ENCODE data around the gene TMX4.
"Not testable (repeated sequence)": the region's sequence is repeated elsewhere in the genome, so short reads cannot be mapped to it uniquely, and the experiment has no call there.

TMX4 gene

DNA sequence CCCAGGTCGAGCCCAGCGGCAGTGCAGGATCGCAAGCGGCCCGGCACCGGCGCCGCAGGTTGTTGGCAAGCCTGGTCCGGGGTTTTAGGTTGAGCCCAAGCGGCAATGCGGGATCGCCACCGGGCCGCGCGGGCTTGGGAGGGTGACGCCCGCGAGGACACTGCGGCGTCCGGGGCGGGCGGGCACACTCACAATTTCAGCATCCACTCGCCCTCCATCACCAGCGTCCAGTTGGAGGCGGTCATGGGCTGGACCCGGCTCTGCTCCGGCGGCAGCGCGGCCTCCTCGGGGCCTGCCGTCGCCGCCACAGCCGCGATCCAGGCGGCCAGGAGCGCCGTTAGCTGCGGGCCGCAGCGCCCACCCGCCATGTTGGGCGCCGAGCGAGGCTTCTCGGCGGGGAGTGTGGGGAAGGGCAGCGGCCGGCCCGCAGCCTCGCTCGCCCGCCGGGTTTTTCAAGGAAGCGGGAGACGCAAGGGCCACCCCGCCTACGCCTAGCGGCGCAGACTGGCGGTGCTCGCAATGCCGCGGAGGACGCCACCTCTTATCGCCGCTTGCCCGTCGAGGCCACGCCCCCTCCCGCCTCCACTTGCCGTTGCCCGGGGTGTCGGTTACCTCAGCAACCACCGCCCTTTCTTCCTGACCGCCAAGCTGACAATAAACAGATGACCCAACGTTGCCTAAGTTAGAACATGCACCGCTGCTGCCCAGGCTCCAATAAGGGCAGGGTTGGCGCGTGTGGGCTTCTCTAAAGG is at the start of gene TMX4:
TMX4 (minus strand) TSS at position 516 of the 752 bp plus-strand sequence; CDS start at position 368, 148 bp downstream.
- DNase-seq (ENCODE audit: low read depth) = peak; percentile 83

DNA sequence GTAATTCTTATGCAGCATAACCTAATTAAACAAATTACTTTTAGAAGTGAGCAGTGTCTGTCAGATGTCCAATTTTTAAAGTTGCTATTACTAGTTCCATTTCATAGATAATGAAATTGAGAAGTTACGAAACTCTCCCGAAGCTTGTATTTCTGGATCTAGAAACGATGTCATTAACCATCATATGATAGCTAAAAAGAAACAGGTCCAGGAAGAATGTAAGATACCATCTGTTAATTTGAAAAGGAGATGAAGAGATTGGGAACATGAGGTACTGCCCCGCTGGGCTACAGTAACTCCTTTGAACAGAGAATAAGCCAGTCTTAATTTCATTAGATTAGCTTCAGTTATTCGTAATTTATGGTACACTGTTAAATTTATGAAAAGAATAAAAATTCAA is 47.5 kb upstream of the TMX4 start:
- no peak for DNase-seq (ENCODE audit: low read depth)

GRCh38 chr20:8066662-8067061 is 47.1 kb upstream of the TMX4 start:
- no peak for DNase-seq (ENCODE audit: low read depth)

- no peak for DNase-seq (ENCODE audit: low read depth)
Observed at GRCh38 chr20:8065691-8066090, 46.1 kb upstream of the TMX4 start.

DNA sequence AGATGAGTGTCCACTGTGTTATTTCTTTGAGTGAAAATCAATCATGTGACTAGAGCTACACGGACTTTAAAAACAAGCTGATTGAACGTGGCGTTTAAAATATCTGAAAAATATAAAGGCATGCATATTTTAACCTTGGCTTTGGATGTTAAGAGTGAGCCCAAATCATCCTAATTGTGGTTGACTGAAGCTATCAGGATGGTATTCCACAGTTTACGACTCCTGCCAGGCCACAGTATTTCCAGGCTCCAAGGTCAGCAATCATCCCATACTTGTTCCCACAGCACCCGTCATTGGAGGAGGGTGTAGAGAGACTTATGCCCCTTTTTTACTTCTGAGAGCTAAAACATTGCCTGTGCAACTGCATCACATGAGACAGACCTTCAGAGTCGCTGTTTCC is 43.2 kb upstream of the TMX4 start:
- no peak for DNase-seq (ENCODE audit: low read depth)

GRCh38 chr20:8061861-8062518 is 42.4 kb upstream of the TMX4 start:
- DNase-seq (ENCODE audit: low read depth) = no peak

GRCh38 chr20:8060977-8061376 is 41.4 kb upstream of the TMX4 start:
- DNase-seq (ENCODE audit: low read depth) = no peak

GRCh38 chr20:8057871-8058270 is 38.3 kb upstream of the TMX4 start:
- no peak for DNase-seq (ENCODE audit: low read depth)

DNA sequence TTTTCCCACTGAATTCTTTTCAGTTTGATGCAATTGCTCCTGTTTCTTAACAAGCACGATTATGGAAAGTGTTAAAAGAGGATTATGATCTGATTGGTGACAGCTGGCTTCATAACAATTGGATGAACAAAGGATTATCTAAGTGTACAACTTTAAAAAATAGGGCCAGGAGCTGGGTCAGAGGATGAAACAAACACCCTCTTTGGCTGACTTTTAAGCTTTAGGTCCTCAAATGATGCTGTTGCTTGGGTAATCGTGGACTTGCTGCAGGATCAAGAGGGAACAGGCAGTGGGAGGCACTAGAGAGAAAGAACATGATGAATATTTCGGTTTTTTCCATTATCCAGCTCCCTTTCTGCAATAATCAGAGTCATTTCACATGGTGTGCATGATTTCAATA is 35.5 kb upstream of the TMX4 start:
- no peak for DNase-seq (ENCODE audit: low read depth)

GRCh38 chr20:8050157-8050837 is 30.7 kb upstream of the TMX4 start:
- DNase-seq (ENCODE audit: low read depth) = no peak

- no peak for DNase-seq (ENCODE audit: low read depth)
Observed at GRCh38 chr20:8049310-8049709, 29.7 kb upstream of the TMX4 start.

DNA sequence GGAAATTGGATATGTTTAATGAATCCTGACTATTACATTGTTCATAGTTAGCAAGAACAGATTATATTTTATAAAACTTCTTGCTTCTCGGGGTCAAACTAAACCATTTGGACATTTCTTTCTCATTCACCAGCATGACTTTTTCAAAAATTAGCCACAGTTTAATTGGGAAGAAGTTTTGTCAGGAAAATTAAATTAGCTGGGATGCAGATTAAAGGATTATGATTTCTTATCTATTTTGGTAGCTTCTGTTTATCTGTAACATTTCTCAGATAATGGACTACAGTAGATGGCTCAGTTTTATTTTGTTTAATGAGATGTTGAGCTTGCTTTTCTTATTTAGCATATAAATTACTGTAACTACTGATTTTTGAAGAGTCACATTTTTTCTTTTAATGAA is 26.4 kb upstream of the TMX4 start:
- no peak for DNase-seq (ENCODE audit: low read depth)

DNA sequence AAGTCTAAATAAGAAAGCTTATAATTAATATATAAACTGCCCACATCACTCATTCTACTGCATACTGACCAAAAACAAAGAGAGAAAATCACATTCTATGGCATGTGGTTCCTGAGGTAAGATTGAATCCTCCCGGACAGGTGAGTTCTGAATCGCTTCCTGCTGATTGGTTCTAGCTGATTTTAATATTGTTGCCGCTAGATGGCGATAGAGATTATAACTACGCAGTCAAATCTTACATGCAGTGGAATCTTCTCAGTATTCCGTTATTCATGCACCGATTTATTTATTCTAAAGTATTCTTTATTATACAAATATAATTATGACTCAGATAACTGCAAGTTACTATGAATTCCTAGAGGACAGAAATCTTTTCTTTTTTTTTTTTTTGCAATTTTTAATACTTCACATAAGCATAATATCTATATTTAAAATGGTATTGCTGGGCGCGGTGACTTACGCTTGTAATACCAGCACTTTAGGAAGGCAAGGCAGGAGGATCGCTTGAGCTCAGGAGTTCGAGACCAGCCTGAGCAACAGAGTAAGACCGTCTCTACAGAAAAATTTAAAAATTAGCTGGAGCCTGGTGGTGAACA is 24.2 kb upstream of the TMX4 start:
- no peak for DNase-seq (ENCODE audit: low read depth)

GRCh38 chr20:8039042-8039441 is 19.5 kb upstream of the TMX4 start:
- DNase-seq (ENCODE audit: low read depth) = no peak

DNA sequence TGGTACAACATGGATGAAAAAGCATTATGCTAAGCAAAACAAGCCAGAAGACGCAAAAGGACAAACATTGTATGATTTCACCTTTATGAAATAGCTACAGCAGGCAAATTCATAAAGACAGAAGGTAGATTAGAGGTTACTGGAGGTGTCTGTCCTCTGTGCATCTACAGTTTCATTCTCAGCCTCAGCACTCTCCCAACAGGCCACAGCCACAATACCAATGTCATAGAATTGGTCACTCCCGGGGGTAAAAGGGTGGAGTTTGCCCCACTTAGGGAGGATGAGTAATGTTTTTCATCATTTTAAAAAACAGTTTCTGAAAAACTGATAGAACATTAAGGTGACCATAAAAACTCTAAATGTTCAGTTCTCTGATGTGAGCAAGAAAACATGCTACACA is 17.2 kb upstream of the TMX4 start:
- no peak for DNase-seq (ENCODE audit: low read depth)

GRCh38 chr20:8033151-8033841 is 13.7 kb upstream of the TMX4 start:
- DNase-seq (ENCODE audit: low read depth) = no peak

DNA sequence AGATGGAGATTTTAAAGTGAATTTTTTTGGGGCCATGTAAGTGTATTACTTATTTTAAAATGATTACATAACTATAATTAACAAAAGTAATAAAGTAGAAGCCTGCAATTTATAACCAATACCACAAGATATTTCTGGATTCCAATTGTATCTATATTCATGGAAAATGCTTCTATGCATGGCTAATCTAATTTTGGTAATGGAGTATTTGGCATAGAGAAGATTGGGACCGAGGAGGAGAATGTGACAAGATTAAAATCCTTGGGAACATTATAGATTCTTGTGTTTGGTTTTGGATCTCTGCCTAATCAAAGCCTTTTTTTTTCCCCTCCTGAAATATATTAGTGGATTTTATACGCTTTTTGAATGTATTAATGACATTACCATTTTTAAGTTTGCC is 12.9 kb upstream of the TMX4 start:
- no peak for DNase-seq (ENCODE audit: low read depth)

- DNase-seq (ENCODE audit: low read depth) = not testable (repeated sequence)
Observed at GRCh38 chr20:8031539-8031938, 12.0 kb upstream of the TMX4 start.

DNA sequence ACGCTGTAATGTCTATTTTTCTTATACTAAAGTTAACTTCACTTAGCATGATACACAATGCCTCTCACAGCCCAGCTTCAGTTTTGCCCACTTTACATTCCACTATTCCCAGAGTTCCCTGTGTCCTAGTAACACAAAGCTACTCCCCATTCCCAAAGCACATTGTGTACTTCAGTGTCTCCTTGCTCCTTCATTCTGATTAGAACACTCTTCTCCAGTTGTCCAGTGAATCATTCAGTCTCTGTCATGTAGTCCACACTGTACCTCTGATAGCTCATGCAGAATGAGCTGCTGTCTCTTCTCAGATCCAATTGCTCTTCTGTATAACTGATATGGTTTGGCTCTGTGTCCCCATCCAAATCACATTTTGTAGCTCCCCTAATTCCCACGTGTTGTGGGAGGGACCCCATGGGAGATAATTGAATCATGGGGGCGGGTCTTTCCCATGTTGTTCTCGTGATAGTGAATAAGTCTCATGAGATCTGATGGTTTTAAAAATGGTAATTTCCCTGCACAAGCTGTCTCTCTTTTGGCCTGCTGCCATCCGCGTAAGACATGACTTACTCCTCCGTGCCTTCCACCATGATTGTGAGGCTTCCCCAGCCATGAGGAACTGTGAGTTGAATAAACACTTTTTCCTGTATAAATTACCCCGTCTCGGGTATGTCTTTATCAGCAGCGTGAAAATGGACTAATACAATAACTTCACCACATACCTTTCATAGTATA is 2.1 kb upstream of the TMX4 start:
- DNase-seq (ENCODE audit: low read depth) = no peak

- DNase-seq (ENCODE audit: low read depth) = no peak
Observed at GRCh38 chr20:8020314-8021079, 936 bp upstream of the TMX4 start.

- DNase-seq (ENCODE audit: low read depth) = no peak
Observed at GRCh38 chr20:8019998-8020247, 362 bp upstream of the TMX4 start.

All from stimulated activated CD8-positive, alpha-beta memory T cell treated with anti-CD3 and anti-CD28 coated beads, Interleukin-12 subunit alpha, Interleukin-12 subunit beta, amount 100 ng/mL, for 1 hour (primary cell).